ENCODE measurements around the gene NDUFB1. TPM values are rescaled to one million over a fixed set of nuclear protein-coding genes. Genes with fewer than 3 reads are reported as not detected.

Gene NDUFB1
- total RNA-seq, 2 experiments from 2014 or later = 127 to 130 TPM

- ChIA-PET CTCF (interaction anchor here (1.1 to 13.4 kb wide), 6 partner anchors 10 to 456 kb away, joined by 3 to 213 read pairs (median 4); partner anchors contain the start of gene ATXN3), POLR2A (interaction anchor here (0.9 to 3.6 kb wide), 8 partner anchors 11 to 646 kb away, joined by 3 to 31 read pairs (median 5); partner anchors contain the start of genes ATXN3 and TRIP11)
- peak overlapping the region; percentile 100 for H3K27ac Mint-ChIP-seq
- H3K27me3 Mint-ChIP-seq (ENCODE audit: low read depth) = no peaks in the 10 kb centered on the region
- H3K4me3 Mint-ChIP-seq = peak overlapping the region; percentile 97
- peaks cover 53% of the 10 kb centered on the region for H3K4me1 Mint-ChIP-seq (ENCODE audit: low read depth)
- peaks cover 50% of the 10 kb centered on the region for H3K36me3 Mint-ChIP-seq (ENCODE audit: low read depth)
- DNase-seq = no peak
- H3K9me3 Mint-ChIP-seq (ENCODE audit: insufficient read depth) = no peaks in the 10 kb centered on the region
- peak; percentile 28 for ATAC-seq
These were observed 808 bp upstream of the NDUFB1 start for GRCh38 chr14:92122351-92122677.

- H3K27me3 Mint-ChIP-seq (ENCODE audit: low read depth) = no peaks in the 10 kb centered on the region
- ChIA-PET CTCF (interaction anchor here (0.8 to 13.4 kb wide), 8 partner anchors 11 to 540 kb away, joined by 3 to 213 read pairs (median 4); partner anchors contain the start of gene ATXN3), POLR2A (interaction anchor here (0.6 to 3.6 kb wide), 14 partner anchors 10 to 618 kb away, joined by 3 to 31 read pairs (median 4); partner anchors contain the start of genes ATXN3 and TRIP11)
- H3K4me3 Mint-ChIP-seq = peak overlapping the region; percentile 97
- ATAC-seq (peak; percentile 32), DNase-seq (peak; percentile 50)
- H3K27ac Mint-ChIP-seq = peak overlapping the region; percentile 100
- H3K36me3 Mint-ChIP-seq (ENCODE audit: low read depth) = peaks cover 46% of the 10 kb centered on the region
- H3K9me3 Mint-ChIP-seq (ENCODE audit: insufficient read depth) = no peaks in the 10 kb centered on the region
- H3K4me1 Mint-ChIP-seq (ENCODE audit: low read depth) = peaks cover 43% of the 10 kb centered on the region
These were observed 268 bp downstream of the NDUFB1 start for GRCh38 chr14:92121207-92121669.

GRCh38 chr14:92109490-92109889 lies 12.0 kb downstream of the NDUFB1 start:
- peaks cover 26% of the 10 kb centered on the region for H3K4me1 Mint-ChIP-seq (ENCODE audit: low read depth)
- no peak overlapping the region for H3K27ac Mint-ChIP-seq
- ChIA-PET POLR2A (interaction anchor here (0.7 to 1.6 kb wide), 2 partner anchors 12 to 69 kb away, joined by 3 to 17 read pairs; partner anchors contain the start of genes CPSF2 and NDUFB1), CTCF (interaction anchor here (4.7 kb wide), 1 partner anchor 11 kb away, joined by 213 read pairs; the partner anchor contains the start of genes CPSF2 and NDUFB1)
- DNase-seq (no peak), ATAC-seq (no peak)
- H3K36me3 Mint-ChIP-seq (ENCODE audit: low read depth) = no peaks in the 10 kb centered on the region
- H3K27me3 Mint-ChIP-seq (ENCODE audit: low read depth) = no peaks in the 10 kb centered on the region
- H3K9me3 Mint-ChIP-seq (ENCODE audit: insufficient read depth) = no peaks in the 10 kb centered on the region
- H3K4me3 Mint-ChIP-seq = no peak overlapping the region

GRCh38 chr14:92108345-92109254 lies 12.9 kb downstream of the NDUFB1 start:
- CTCF ChIA-PET = interaction anchor here (0.6 to 4.7 kb wide), 5 partner anchors 12 to 1078 kb away, joined by 3 to 213 read pairs (median 11); partner anchors contain the start of genes CPSF2 and NDUFB1
- Mint-ChIP-seq H3K36me3 (ENCODE audit: low read depth) (no peaks in the 10 kb centered on the region), H3K4me3 (peak overlapping the region; percentile 2)

GRCh38 chr14:92106143-92106926 lies 15.2 kb downstream of the NDUFB1 start, which contains the start of gene ATXN3:
ATXN3 (minus strand) TSS chr14:92106582; CDS start chr14:92106552, 30 bp downstream.
- ChIA-PET CTCF (interaction anchor here (0.6 to 4.7 kb wide), 38 partner anchors 9 to 680 kb away, joined by 3 to 213 read pairs (median 4); partner anchors contain the start of genes CPSF2, NDUFB1 and TRIP11), POLR2A (interaction anchor here (0.6 to 3.1 kb wide), 7 partner anchors 10 to 691 kb away, joined by 3 to 31 read pairs (median 3); partner anchors contain the start of genes CPSF2, NDUFB1 and TRIP11)
- ATAC-seq (peak; percentile 96), DNase-seq (peak; percentile 97)
- Mint-ChIP-seq H3K27me3 (ENCODE audit: low read depth) (no peaks in the 10 kb centered on the region), H3K36me3 (ENCODE audit: low read depth) (no peaks in the 10 kb centered on the region), H3K9me3 (ENCODE audit: insufficient read depth) (no peaks in the 10 kb centered on the region), H3K4me3 (peak within 1 kb of the TSS; percentile 87), H3K27ac (peak within 1 kb of the TSS; percentile 89), H3K4me1 (ENCODE audit: low read depth) (peaks cover 33% of the 10 kb centered on the region)

More at GRCh38 chr14:92108345-92109254, 12.9 kb downstream of the NDUFB1 start:
- POLR2A ChIA-PET = interaction anchor here (0.7 to 2.5 kb wide), 3 partner anchors 13 to 68 kb away, joined by 3 to 25 read pairs (median 17); partner anchors contain the start of genes CPSF2, NDUFB1 and TRIP11
- Mint-ChIP-seq H3K9me3 (ENCODE audit: insufficient read depth) (no peaks in the 10 kb centered on the region), H3K27ac (peak overlapping the region; percentile 40), H3K4me1 (ENCODE audit: low read depth) (peaks cover 30% of the 10 kb centered on the region), H3K27me3 (ENCODE audit: low read depth) (no peaks in the 10 kb centered on the region)
- ATAC-seq (no peak), DNase-seq (peak; percentile 33)

- peak overlapping the region; percentile 89 for H3K27ac Mint-ChIP-seq
- no peaks in the 10 kb centered on the region for H3K36me3 Mint-ChIP-seq (ENCODE audit: low read depth)
- H3K27me3 Mint-ChIP-seq (ENCODE audit: low read depth) = no peaks in the 10 kb centered on the region
- ATAC-seq (no peak), DNase-seq (no peak)
- ChIA-PET POLR2A (interaction anchor here (1.3 to 3.1 kb wide), 4 partner anchors 16 to 690 kb away, joined by 3 to 31 read pairs (median 14); partner anchors contain the start of genes CPSF2, NDUFB1 and TRIP11), CTCF (interaction anchor here (0.7 to 4.7 kb wide), 16 partner anchors 11 to 642 kb away, joined by 3 to 213 read pairs (median 6); partner anchors contain the start of genes CPSF2, NDUFB1 and TRIP11)
- no peaks in the 10 kb centered on the region for H3K9me3 Mint-ChIP-seq (ENCODE audit: insufficient read depth)
- H3K4me1 Mint-ChIP-seq (ENCODE audit: low read depth) = peaks cover 33% of the 10 kb centered on the region
- peak overlapping the region; percentile 87 for H3K4me3 Mint-ChIP-seq
These were observed 15.7 kb downstream of the NDUFB1 start for GRCh38 chr14:92105893-92106142.

GRCh38 chr14:92105073-92105892 lies 16.2 kb downstream of the NDUFB1 start:
- H3K27ac Mint-ChIP-seq = peak overlapping the region; percentile 89
- H3K9me3 Mint-ChIP-seq (ENCODE audit: insufficient read depth) = no peaks in the 10 kb centered on the region
- ATAC-seq = no peak
- CTCF ChIA-PET = interaction anchor here (1.1 to 4.7 kb wide), 9 partner anchors 15 to 464 kb away, joined by 3 to 213 read pairs (median 9); partner anchors contain the start of genes CPSF2, NDUFB1 and TRIP11
- no peak for DNase-seq
- H3K27me3 Mint-ChIP-seq (ENCODE audit: low read depth) = no peaks in the 10 kb centered on the region
- H3K4me1 Mint-ChIP-seq (ENCODE audit: low read depth) = peaks cover 33% of the 10 kb centered on the region
- peak overlapping the region; percentile 87 for H3K4me3 Mint-ChIP-seq
- POLR2A ChIA-PET = interaction anchor here (1.4 to 3.1 kb wide), 2 partner anchors 16 to 498 kb away, joined by 3 to 31 read pairs; partner anchors contain the start of genes CPSF2 and NDUFB1
- no peaks in the 10 kb centered on the region for H3K36me3 Mint-ChIP-seq (ENCODE audit: low read depth)

GRCh38 chr14:92103363-92103989 lies 18.0 kb downstream of the NDUFB1 start:
- CTCF ChIA-PET = no interaction called here
- ATAC-seq (no peak), DNase-seq (no peak)
- Mint-ChIP-seq H3K27me3 (ENCODE audit: low read depth) (no peaks in the 10 kb centered on the region), H3K36me3 (ENCODE audit: low read depth) (no peaks in the 10 kb centered on the region), H3K27ac (no peak overlapping the region), H3K4me1 (ENCODE audit: low read depth) (peaks cover 31% of the 10 kb centered on the region), H3K4me3 (no peak overlapping the region), H3K9me3 (ENCODE audit: insufficient read depth) (no peaks in the 10 kb centered on the region)
- POLR2A ChIA-PET = no interaction called here

GRCh38 chr14:92099802-92100201 lies 21.7 kb downstream of the NDUFB1 start:
- Mint-ChIP-seq H3K9me3 (ENCODE audit: insufficient read depth) (no peaks in the 10 kb centered on the region), H3K27ac (no peak overlapping the region), H3K4me1 (ENCODE audit: low read depth) (peaks cover 12% of the 10 kb centered on the region), H3K4me3 (no peak overlapping the region), H3K36me3 (ENCODE audit: low read depth) (peaks cover 6% of the 10 kb centered on the region), H3K27me3 (ENCODE audit: low read depth) (no peaks in the 10 kb centered on the region)
- ATAC-seq = no peak
- ChIA-PET POLR2A (interaction anchor here (1.0 kb wide), 1 partner anchor 60 kb away, joined by 5 read pairs; the partner anchor contains the start of gene TRIP11), CTCF (interaction anchor here (1.0 kb wide), 1 partner anchor 14 kb away, joined by 4 read pairs; no protein-coding TSS in a partner anchor)
- no peak for DNase-seq

- no peak for ATAC-seq
- ChIA-PET POLR2A (no interaction called here), CTCF (interaction anchor here (0.6 to 1.7 kb wide), 4 partner anchors 13 to 597 kb away, joined by 3 to 9 read pairs (median 3); partner anchors contain the start of gene ATXN3)
- DNase-seq = peak; percentile 31
- no peaks in the 10 kb centered on the region for H3K9me3 Mint-ChIP-seq (ENCODE audit: insufficient read depth)
- no peaks in the 10 kb centered on the region for H3K27me3 Mint-ChIP-seq (ENCODE audit: low read depth)
- H3K27ac Mint-ChIP-seq = no peak overlapping the region
- peaks cover 20% of the 10 kb centered on the region for H3K36me3 Mint-ChIP-seq (ENCODE audit: low read depth)
- H3K4me1 Mint-ChIP-seq (ENCODE audit: low read depth) = no peaks in the 10 kb centered on the region
- no peak overlapping the region for H3K4me3 Mint-ChIP-seq
These were observed 28.2 kb downstream of the NDUFB1 start for GRCh38 chr14:92093320-92093719.

Measured in activated CD8-positive, alpha-beta T cell treated with anti-CD3 and anti-CD28 coated beads, Interleukin-2, amount 10 ng/mL, durations not matched to agents 7 days and 5 days (primary cell).